IPS-18c (cell line): Measurements from ENCODE around the gene DNAJC4.
A peak's percentile ranks its signal among the peaks of the same experiment; 100 is the strongest.
"Not testable (repeated sequence)": the region's sequence is repeated elsewhere in the genome, so short reads cannot be mapped to it uniquely, and the experiment has no call there.

Experiments
- H3K4me3 ChIP-seq: 2 replicates; pipeline ENCODE4 v1.7.0; 2013; ENCODE audit warnings: low read depth, mild to moderate bottlenecking, low read length, moderate library complexity; ENCODE audit not compliant: insufficient read depth
- H3K9me3 ChIP-seq: one replicate; pipeline ENCODE4 v1.6.1; 2013; ENCODE audit warnings: mild to moderate bottlenecking, low read length, moderate library complexity; ENCODE audit not compliant: control insufficient read depth, insufficient read depth

DNAJC4 gene

GRCh38 chr11:64237484-64237951 is 7.2 kb downstream of the DNAJC4 start:
- Histone ChIP-seq H3K9me3 (no peaks in the 10 kb centered on the region), H3K4me3 (no peak overlapping the region)

- Histone ChIP-seq H3K4me3 (no peak overlapping the region), H3K9me3 (no peaks in the 10 kb centered on the region)
Measured at GRCh38 chr11:64238076-64238475, 7.7 kb downstream of the DNAJC4 start.

GRCh38 chr11:64238999-64239398 is 8.7 kb downstream of the DNAJC4 start:
- H3K4me3 ChIP-seq, result no peak overlapping the region
- no peaks in the 10 kb centered on the region for H3K9me3 ChIP-seq

GRCh38 chr11:64239662-64240434 is 9.5 kb downstream of the DNAJC4 start:
- Histone ChIP-seq H3K9me3 (no peaks in the 10 kb centered on the region), H3K4me3 (peak overlapping the region; percentile 96)

GRCh38 chr11:64240435-64241240 is 10.3 kb downstream of the DNAJC4 start, which contains the start of gene FKBP2:
Gene FKBP2 (plus strand): TSS chr11:64241095. CDS start chr11:64242388, 1,293 bp downstream.
- H3K4me3 ChIP-seq, result peak within 1 kb of the TSS; percentile 96
- H3K9me3 ChIP-seq, result no peaks in the 10 kb centered on the region

- H3K4me3 ChIP-seq, result peak overlapping the region; percentile 96
- H3K9me3 ChIP-seq, result no peaks in the 10 kb centered on the region
Measured at GRCh38 chr11:64241241-64241490, 10.8 kb downstream of the DNAJC4 start.

GRCh38 chr11:64241491-64242374 is 11.4 kb downstream of the DNAJC4 start:
- Histone ChIP-seq H3K4me3 (peak overlapping the region; percentile 96), H3K9me3 (no peaks in the 10 kb centered on the region)

- Histone ChIP-seq H3K9me3 (no peaks in the 10 kb centered on the region), H3K4me3 (no peak overlapping the region)
Measured at GRCh38 chr11:64243236-64243854, 13.0 kb downstream of the DNAJC4 start.

GRCh38 chr11:64244107-64244506 is 13.8 kb downstream of the DNAJC4 start:
- Histone ChIP-seq H3K9me3 (no peaks in the 10 kb centered on the region), H3K4me3 (peak overlapping the region; percentile 6; the same call in 1 of the 2 replicates)

- Histone ChIP-seq H3K9me3 (no peaks in the 10 kb centered on the region), H3K4me3 (peak overlapping the region; percentile 95)
Measured at GRCh38 chr11:64244966-64245365, 14.6 kb downstream of the DNAJC4 start.

GRCh38 chr11:64245401-64245796 is 15.1 kb downstream of the DNAJC4 start:
- Histone ChIP-seq H3K9me3 (no peaks in the 10 kb centered on the region), H3K4me3 (peak overlapping the region; percentile 95)

GRCh38 chr11:64245797-64246620 is 15.7 kb downstream of the DNAJC4 start:
- Histone ChIP-seq H3K4me3 (peak overlapping the region; percentile 95), H3K9me3 (no peaks in the 10 kb centered on the region)

GRCh38 chr11:64246621-64246870 is 16.2 kb downstream of the DNAJC4 start:
- peak overlapping the region; percentile 95; the same call in 1 of the 2 replicates for H3K4me3 ChIP-seq
- H3K9me3 ChIP-seq, result not testable (repeated sequence)

- Histone ChIP-seq H3K9me3 (no peaks in the 10 kb centered on the region), H3K4me3 (peak within 1 kb of the TSS; percentile 95)
Measured at GRCh38 chr11:64246871-64247728, 16.8 kb downstream of the DNAJC4 start, which contains the start of gene PPP1R14B. Gene PPP1R14B (minus strand): TSS chr11:64246943. CDS start chr11:64246673, 270 bp downstream.

GRCh38 chr11:64247729-64248531 is 17.6 kb downstream of the DNAJC4 start:
- peak overlapping the region; percentile 91 for H3K4me3 ChIP-seq

More at GRCh38 chr11:64247729-64248531, 17.6 kb downstream of the DNAJC4 start:
- H3K9me3 ChIP-seq, result no peaks in the 10 kb centered on the region
